ENCODE measurements around the gene DDX5. TPM values are rescaled to one million over a fixed set of nuclear protein-coding genes. Genes with fewer than 3 reads are reported as not detected.

DDX5 gene
- total and polyA plus RNA-seq, 2 of the 4 experiments (the other 2 are of a cell fraction), result 253 to 781 TPM

DNA sequence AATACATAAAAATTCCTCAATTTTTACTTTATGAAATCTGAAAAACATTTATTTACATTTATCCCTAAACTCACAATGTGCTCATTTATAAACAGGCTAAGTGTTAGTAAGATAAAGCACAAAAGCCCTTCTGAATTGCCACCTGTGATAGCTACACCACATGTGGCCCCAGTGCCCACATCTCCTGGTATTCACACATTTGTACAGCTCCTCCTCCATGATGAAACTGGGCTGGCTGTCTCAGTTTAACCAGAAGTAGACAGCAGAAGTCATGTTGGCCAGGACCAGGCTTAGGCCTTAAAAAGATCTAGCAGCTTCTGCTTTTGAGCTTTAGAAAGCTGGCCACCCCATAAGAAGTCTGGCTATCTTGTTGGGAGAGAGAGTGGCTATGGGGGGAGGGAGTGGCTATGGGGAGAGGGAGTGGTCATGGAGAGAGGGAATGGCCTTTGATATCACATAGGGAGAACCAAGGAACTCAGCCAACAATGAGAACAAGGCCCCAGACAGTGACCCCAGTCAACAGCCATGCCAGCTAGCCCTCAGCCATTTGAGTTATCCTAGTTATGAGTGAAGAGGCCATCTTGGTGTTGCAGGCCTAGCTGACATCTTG is 48.0 kb upstream of the DDX5 start:
- H4K5ac ChIP-seq (ENCODE audit: low read depth, low read length), result peak overlapping the region; percentile 29; the same call in 1 of the 2 replicates
- no peaks in the 10 kb centered on the region for H3K27me3 ChIP-seq (ENCODE audit: control insufficient read depth, insufficient read depth, low read length)
- peak overlapping the region in 1 of 2 experiments; percentile 27; a peak in 1 of 4 replicates for H4K8ac ChIP-seq (ENCODE audit: low read depth in 2 of 2, low read length in 2 of 2)
- no peak overlapping the region for H2BK15ac ChIP-seq (ENCODE audit: low read depth, low read length)
- no TSS peak for BruUV-seq (replicated peaks)
- H3K9me1 ChIP-seq (ENCODE audit: insufficient read depth, low read length), result 0 out of 2 replicates have a peak, but pooled peaks cover 6% of the 10 kb centered on the region
- H4K20me1 ChIP-seq (ENCODE audit: insufficient read depth, low read length), result peaks cover 54% of the 10 kb centered on the region
- no peaks in the 10 kb centered on the region for H3K9me3 ChIP-seq (ENCODE audit: control insufficient read depth, insufficient read depth, low read length)
- H3K18ac ChIP-seq (ENCODE audit: low read depth, low read length), result 0 out of 2 replicates have a peak overlapping the region, but pooled peaks have one; percentile 20
- no peak overlapping the region for H4K91ac ChIP-seq (ENCODE audit: insufficient read depth, low read depth, low read length)
- dilution Hi-C loops (cut with HindIII; ENCODE audit: low sequenced_read_pairs, unreplicated experiment) (no loop called here), intact Hi-C loops (cut with micrococcal nuclease) (no loop called here), in situ Hi-C loops (cut with MboI; ENCODE audit: low sequenced_read_pairs) (no loop called here)
- H2AK5ac ChIP-seq (ENCODE audit: low read depth, low read length), result no peak overlapping the region
- H2BK120ac ChIP-seq (ENCODE audit: low read depth, low read length), result no peak overlapping the region
- peaks cover 25 to 45% of the 10 kb centered on the region in 2 experiments for H3K79me1 ChIP-seq (ENCODE audit: low read depth in 1 of 2, low read length in 2 of 2)
- H3K27ac ChIP-seq (ENCODE audit: insufficient read depth, low read length), result peak overlapping the region; percentile 32; the same call in 1 of the 2 replicates
- H2BK5ac ChIP-seq (ENCODE audit: low read depth, low read length, poor library complexity, severe bottlenecking), result peak overlapping the region; percentile 36
- H2BK20ac ChIP-seq (ENCODE audit: low read depth, low read length), result no peak overlapping the region
- H3K4me3 ChIP-seq (ENCODE audit: insufficient read depth, low read depth, low read length), result no peak overlapping the region
- peak; percentile 27 for ATAC-seq (ENCODE audit: low read depth)
- no peak overlapping the region for H3K56ac ChIP-seq (ENCODE audit: extremely low read depth, insufficient read depth, low read length)
- peaks cover 5% of the 10 kb centered on the region for H3K4me1 ChIP-seq (ENCODE audit: control insufficient read depth, insufficient read depth, low read length)
- ChIA-PET POLR2A (ENCODE audit: unreplicated experiment) (no interaction called here), CTCF (no interaction called here)
- no peak overlapping the region for H2AFZ ChIP-seq (replicated peaks; ENCODE audit: low read length, poor library complexity)
- H2AK9ac ChIP-seq (replicated peaks; ENCODE audit: low read depth, low read length, poor library complexity), result no peak overlapping the region
- no peak for DNase-seq
- no peak overlapping the region for H3K4ac ChIP-seq (ENCODE audit: low read depth, low read length)
- 0 out of 2 replicates have a peak overlapping the region, but pooled peaks have one; percentile 12 for H3K14ac ChIP-seq (replicated peaks; ENCODE audit: low read depth, low read length)
- H3K4me2 ChIP-seq (ENCODE audit: low read depth, low read length), result no peak overlapping the region
- TF ChIP-seq RAD21 (IDR thresholded peaks at IDR 0.05; ENCODE audit: low read length), result no peak
- no peak for TF ChIP-seq RFX5 (IDR thresholded peaks at IDR 0.05; ENCODE audit: low read depth, low read length)
- TF ChIP-seq POLR2A (IDR thresholded peaks at IDR 0.05; ENCODE audit: low read depth, low read length), result no peak
- no peak for TF ChIP-seq NFE2L2 (IDR thresholded peaks at IDR 0.05; ENCODE audit: low read depth, low read length)
- TF ChIP-seq CEBPB (IDR thresholded peaks at IDR 0.05; ENCODE audit: low read depth, low read length), result no peak
- TF ChIP-seq ELK1 (IDR thresholded peaks at IDR 0.05; ENCODE audit: borderline replicate concordance, low read depth, low read length), result no peak
- TF ChIP-seq RCOR1 (IDR thresholded peaks at IDR 0.05; ENCODE audit: insufficient replicate concordance, low read length), result no peak
- TF ChIP-seq CHD1 (IDR thresholded peaks at IDR 0.05; ENCODE audit: low read depth, low read length), result no peak
- TF ChIP-seq, protein P1, sequence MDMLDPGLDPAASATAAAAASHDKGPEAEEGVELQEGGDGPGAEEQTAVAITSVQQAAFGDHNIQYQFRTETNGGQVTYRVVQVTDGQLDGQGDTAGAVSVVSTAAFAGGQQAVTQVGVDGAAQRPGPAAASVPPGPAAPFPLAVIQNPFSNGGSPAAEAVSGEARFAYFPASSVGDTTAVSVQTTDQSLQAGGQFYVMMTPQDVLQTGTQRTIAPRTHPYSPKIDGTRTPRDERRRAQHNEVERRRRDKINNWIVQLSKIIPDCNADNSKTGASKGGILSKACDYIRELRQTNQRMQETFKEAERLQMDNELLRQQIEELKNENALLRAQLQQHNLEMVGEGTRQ (IDR thresholded peaks at IDR 0.05; ENCODE audit: low read depth, low read length), result no peak
- TF ChIP-seq FOS (IDR thresholded peaks at IDR 0.05; ENCODE audit: low read depth, low read length), result no peak
- TF ChIP-seq SMC3 (IDR thresholded peaks at IDR 0.05; ENCODE audit: low read depth, low read length), result no peak
- no peak for TF ChIP-seq BHLHE40 (IDR thresholded peaks at IDR 0.05; ENCODE audit: low read depth, low read length)
- TF ChIP-seq, protein P2, sequence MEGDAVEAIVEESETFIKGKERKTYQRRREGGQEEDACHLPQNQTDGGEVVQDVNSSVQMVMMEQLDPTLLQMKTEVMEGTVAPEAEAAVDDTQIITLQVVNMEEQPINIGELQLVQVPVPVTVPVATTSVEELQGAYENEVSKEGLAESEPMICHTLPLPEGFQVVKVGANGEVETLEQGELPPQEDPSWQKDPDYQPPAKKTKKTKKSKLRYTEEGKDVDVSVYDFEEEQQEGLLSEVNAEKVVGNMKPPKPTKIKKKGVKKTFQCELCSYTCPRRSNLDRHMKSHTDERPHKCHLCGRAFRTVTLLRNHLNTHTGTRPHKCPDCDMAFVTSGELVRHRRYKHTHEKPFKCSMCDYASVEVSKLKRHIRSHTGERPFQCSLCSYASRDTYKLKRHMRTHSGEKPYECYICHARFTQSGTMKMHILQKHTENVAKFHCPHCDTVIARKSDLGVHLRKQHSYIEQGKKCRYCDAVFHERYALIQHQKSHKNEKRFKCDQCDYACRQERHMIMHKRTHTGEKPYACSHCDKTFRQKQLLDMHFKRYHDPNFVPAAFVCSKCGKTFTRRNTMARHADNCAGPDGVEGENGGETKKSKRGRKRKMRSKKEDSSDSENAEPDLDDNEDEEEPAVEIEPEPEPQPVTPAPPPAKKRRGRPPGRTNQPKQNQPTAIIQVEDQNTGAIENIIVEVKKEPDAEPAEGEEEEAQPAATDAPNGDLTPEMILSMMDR (conservative IDR thresholded peaks at IDR 0.05; ENCODE audit: low read depth, low read length), result no peak
- TF ChIP-seq MAFK (IDR thresholded peaks at IDR 0.05; ENCODE audit: low read depth, low read length), result no peak
- TF ChIP-seq MXI1 (IDR thresholded peaks at IDR 0.05; ENCODE audit: borderline replicate concordance, low read depth, low read length), result no peak
- peak overlapping the region; percentile 60; the same call in 1 of the 2 replicates for H3K23ac ChIP-seq (ENCODE audit: low read depth, low read length)
- peaks cover 49% of the 10 kb centered on the region for H3K36me3 ChIP-seq (ENCODE audit: control insufficient read depth, insufficient read depth, low read length)
- no peak overlapping the region for H3K9ac ChIP-seq (ENCODE audit: low read depth, low read length)

All from IMR-90 (cell line).